Activated CD8-positive, alpha-beta memory T cell treated with anti-CD3 and anti-CD28 coated beads, Interleukin-2, amount 10 ng/mL, durations not matched to agents 7 days and 5 days (primary cell): ENCODE data around the gene GRID1. TPM values are rescaled to one million over a fixed set of nuclear protein-coding genes. Genes with fewer than 3 reads are reported as not detected.

ENCODE experiments used
- ATAC-seq: fragments of 150-1000 bp; cut with Tn5 transposase; one replicate; pipeline ENCODE4 v1.10.0; 2021; ENCODE audit warnings: moderate library complexity
- CTCF ChIA-PET: fragments of 350-600 bp; sonication (Branson Sonifier 250); formaldehyde crosslinking; loops from one replicate; lab custom pipeline; 2021; ENCODE audit warnings: antibody characterized with exemption; lab: Charles Lee
- DNase-seq: peaks from one replicate; pipeline ENCODE4 v3.0.0-alpha.2; 2020
- H3K27ac Mint-ChIP-seq: one replicate; pipeline ENCODE4 v1.8.0; 2021; ENCODE audit warnings: mild to moderate bottlenecking, mixed read lengths
- H3K27me3 Mint-ChIP-seq: one replicate; pipeline ENCODE4 v1.8.0; 2021; ENCODE audit warnings: mixed read lengths
- H3K36me3 Mint-ChIP-seq: one replicate; pipeline ENCODE4 v1.8.0; 2021; ENCODE audit warnings: mild to moderate bottlenecking, mixed read lengths
- H3K4me1 Mint-ChIP-seq: one replicate; pipeline ENCODE4 v1.8.0; 2021; ENCODE audit warnings: mixed read lengths
- H3K4me3 Mint-ChIP-seq: one replicate; pipeline ENCODE4 v1.8.0; 2021; ENCODE audit warnings: mild to moderate bottlenecking, moderate library complexity, mixed read lengths
- H3K9me3 Mint-ChIP-seq: one replicate; pipeline ENCODE4 v1.8.0; 2022; ENCODE audit warnings: low read depth, mixed read lengths
- total RNA-seq, 2 experiments: library from RNA; stranded (reverse); gene quantifications; one replicate each; pipeline ENCODE4 v1.2.3, GENCODE V29; 2021

GRID1 gene
- total RNA-seq, 2 experiments from 2014 or later, result not detected

GRCh38 chr10:86300931-86301830 lies 65.4 kb downstream of the GRID1 start:
- no peaks in the 10 kb centered on the region for H3K36me3 Mint-ChIP-seq
- CTCF ChIA-PET, result no interaction called here
- DNase-seq (no peak), ATAC-seq (no peak)
- H3K4me1 Mint-ChIP-seq, result no peaks in the 10 kb centered on the region
- H3K27ac Mint-ChIP-seq, result no peak overlapping the region
- no peaks in the 10 kb centered on the region for H3K27me3 Mint-ChIP-seq
- no peaks in the 10 kb centered on the region for H3K9me3 Mint-ChIP-seq
- H3K4me3 Mint-ChIP-seq, result no peak overlapping the region

GRCh38 chr10:86300399-86300925 lies 66.1 kb downstream of the GRID1 start:
- H3K36me3 Mint-ChIP-seq, result no peaks in the 10 kb centered on the region
- no peak overlapping the region for H3K4me3 Mint-ChIP-seq
- no peaks in the 10 kb centered on the region for H3K27me3 Mint-ChIP-seq
- DNase-seq (no peak), ATAC-seq (no peak)
- H3K27ac Mint-ChIP-seq, result no peak overlapping the region
- H3K4me1 Mint-ChIP-seq, result no peaks in the 10 kb centered on the region
- H3K9me3 Mint-ChIP-seq, result no peaks in the 10 kb centered on the region
- CTCF ChIA-PET, result no interaction called here

GRCh38 chr10:86299562-86299961 lies 67.0 kb downstream of the GRID1 start:
- CTCF ChIA-PET, result no interaction called here
- no peak overlapping the region for H3K4me3 Mint-ChIP-seq
- H3K27ac Mint-ChIP-seq, result no peak overlapping the region
- DNase-seq (no peak), ATAC-seq (no peak)
- no peaks in the 10 kb centered on the region for H3K27me3 Mint-ChIP-seq
- H3K4me1 Mint-ChIP-seq, result no peaks in the 10 kb centered on the region
- H3K36me3 Mint-ChIP-seq, result no peaks in the 10 kb centered on the region
- H3K9me3 Mint-ChIP-seq, result no peaks in the 10 kb centered on the region

GRCh38 chr10:86298501-86299001 lies 68.0 kb downstream of the GRID1 start:
- Mint-ChIP-seq H3K4me3 (no peak overlapping the region), H3K27me3 (no peaks in the 10 kb centered on the region), H3K4me1 (no peaks in the 10 kb centered on the region), H3K36me3 (no peaks in the 10 kb centered on the region), H3K27ac (no peak overlapping the region), H3K9me3 (no peaks in the 10 kb centered on the region)
- peak; percentile 34 for DNase-seq
- CTCF ChIA-PET, result no interaction called here
- no peak for ATAC-seq

- H3K36me3 Mint-ChIP-seq, result no peaks in the 10 kb centered on the region
- DNase-seq, result peak; percentile 14
These were observed 70.8 kb downstream of the GRID1 start for GRCh38 chr10:86295791-86296190.

GRCh38 chr10:86295351-86295750 lies 71.2 kb downstream of the GRID1 start:
- ATAC-seq (no peak), DNase-seq (peak; percentile 8)
- Mint-ChIP-seq H3K4me3 (no peak overlapping the region), H3K27ac (no peak overlapping the region), H3K4me1 (no peaks in the 10 kb centered on the region), H3K36me3 (no peaks in the 10 kb centered on the region), H3K9me3 (no peaks in the 10 kb centered on the region), H3K27me3 (no peaks in the 10 kb centered on the region)
- CTCF ChIA-PET, result no interaction called here

More at GRCh38 chr10:86295791-86296190, 70.8 kb downstream of the GRID1 start:
- Mint-ChIP-seq H3K27me3 (no peaks in the 10 kb centered on the region), H3K4me1 (no peaks in the 10 kb centered on the region), H3K9me3 (no peaks in the 10 kb centered on the region), H3K4me3 (no peak overlapping the region), H3K27ac (no peak overlapping the region)
- no peak for ATAC-seq
- CTCF ChIA-PET, result no interaction called here

- Mint-ChIP-seq H3K27ac (no peak overlapping the region), H3K4me3 (no peak overlapping the region), H3K9me3 (no peaks in the 10 kb centered on the region), H3K4me1 (no peaks in the 10 kb centered on the region), H3K36me3 (no peaks in the 10 kb centered on the region), H3K27me3 (no peaks in the 10 kb centered on the region)
- CTCF ChIA-PET, result no interaction called here
- DNase-seq (peak; percentile 26), ATAC-seq (no peak)
These were observed 72.0 kb downstream of the GRID1 start for GRCh38 chr10:86294346-86295265.

- DNase-seq (peak; percentile 1), ATAC-seq (no peak)
- H3K9me3 Mint-ChIP-seq, result no peaks in the 10 kb centered on the region
- H3K27ac Mint-ChIP-seq, result no peak overlapping the region
- CTCF ChIA-PET, result no interaction called here
- H3K36me3 Mint-ChIP-seq, result no peaks in the 10 kb centered on the region
- no peaks in the 10 kb centered on the region for H3K27me3 Mint-ChIP-seq
- H3K4me3 Mint-ChIP-seq, result no peak overlapping the region
- H3K4me1 Mint-ChIP-seq, result no peaks in the 10 kb centered on the region
These were observed 73.2 kb downstream of the GRID1 start for GRCh38 chr10:86293396-86293791.

- Mint-ChIP-seq H3K27ac (no peak overlapping the region), H3K4me1 (no peaks in the 10 kb centered on the region), H3K9me3 (no peaks in the 10 kb centered on the region), H3K36me3 (no peaks in the 10 kb centered on the region), H3K4me3 (no peak overlapping the region), H3K27me3 (no peaks in the 10 kb centered on the region)
- no peak for ATAC-seq
- DNase-seq, result peak; percentile 8
- CTCF ChIA-PET, result no interaction called here
These were observed 73.9 kb downstream of the GRID1 start for GRCh38 chr10:86292462-86293395.

GRCh38 chr10:86291616-86292340 lies 74.8 kb downstream of the GRID1 start:
- Mint-ChIP-seq H3K4me3 (no peak overlapping the region), H3K4me1 (no peaks in the 10 kb centered on the region), H3K9me3 (no peaks in the 10 kb centered on the region), H3K36me3 (no peaks in the 10 kb centered on the region), H3K27ac (no peak overlapping the region), H3K27me3 (no peaks in the 10 kb centered on the region)
- CTCF ChIA-PET, result no interaction called here
- ATAC-seq (no peak), DNase-seq (peak; percentile 9)

GRCh38 chr10:86290933-86291615 lies 75.5 kb downstream of the GRID1 start:
- DNase-seq, result peak; percentile 32
- Mint-ChIP-seq H3K4me3 (no peak overlapping the region), H3K36me3 (no peaks in the 10 kb centered on the region), H3K27me3 (no peaks in the 10 kb centered on the region), H3K27ac (no peak overlapping the region), H3K4me1 (no peaks in the 10 kb centered on the region), H3K9me3 (no peaks in the 10 kb centered on the region)
- CTCF ChIA-PET, result no interaction called here
- ATAC-seq, result no peak

GRCh38 chr10:86289577-86289868 lies 77.1 kb downstream of the GRID1 start:
- Mint-ChIP-seq H3K4me1 (no peaks in the 10 kb centered on the region), H3K4me3 (no peak overlapping the region), H3K9me3 (no peaks in the 10 kb centered on the region), H3K27ac (no peak overlapping the region), H3K36me3 (no peaks in the 10 kb centered on the region), H3K27me3 (no peaks in the 10 kb centered on the region)
- CTCF ChIA-PET, result no interaction called here
- no peak for ATAC-seq
- DNase-seq, result no peak
